ENCODE measurements around the gene NAT8L.

Gene NAT8L

GRCh38 chr4:2076908-2077536 is 17.9 kb downstream of the NAT8L start:
- no peak for DNase-seq

GRCh38 chr4:2077537-2078460 is 18.7 kb downstream of the NAT8L start:
- no peak for DNase-seq

- no peak for DNase-seq
These were observed 19.5 kb downstream of the NAT8L start for GRCh38 chr4:2078584-2078983.

- DNase-seq, result no peak
These were observed 19.9 kb downstream of the NAT8L start for GRCh38 chr4:2079006-2079405.

- DNase-seq, result peak; percentile 6
These were observed 20.8 kb downstream of the NAT8L start for GRCh38 chr4:2079926-2080325.

- DNase-seq, result peak; percentile 12
These were observed 21.5 kb downstream of the NAT8L start for GRCh38 chr4:2080429-2081300.

GRCh38 chr4:2081540-2081939 is 22.4 kb downstream of the NAT8L start:
- peak; percentile 3 for DNase-seq

- DNase-seq, result no peak
These were observed 23.0 kb downstream of the NAT8L start for GRCh38 chr4:2082118-2082517.

GRCh38 chr4:2082627-2083026 is 23.5 kb downstream of the NAT8L start:
- no peak for DNase-seq

GRCh38 chr4:2083116-2083825 is 24.1 kb downstream of the NAT8L start:
- DNase-seq, result peak; percentile 4

GRCh38 chr4:2083826-2084160 is 24.7 kb downstream of the NAT8L start:
- DNase-seq, result no peak

- DNase-seq, result no peak
These were observed 25.2 kb downstream of the NAT8L start for GRCh38 chr4:2084316-2084715.

GRCh38 chr4:2085496-2085901 is 26.4 kb downstream of the NAT8L start:
- DNase-seq, result no peak

GRCh38 chr4:2087170-2087569 is 28.0 kb downstream of the NAT8L start:
- DNase-seq, result no peak

GRCh38 chr4:2089222-2089621 is 30.1 kb downstream of the NAT8L start:
- DNase-seq, result no peak

GRCh38 chr4:2090642-2091041 is 31.5 kb downstream of the NAT8L start:
- no peak for DNase-seq

GRCh38 chr4:2091990-2092668 is 33.0 kb downstream of the NAT8L start:
- no peak for DNase-seq

- no peak for DNase-seq
These were observed 33.5 kb downstream of the NAT8L start for GRCh38 chr4:2092669-2093053.

- DNase-seq, result no peak
These were observed 34.1 kb downstream of the NAT8L start for GRCh38 chr4:2093265-2093664.

GRCh38 chr4:2094545-2094944 is 35.4 kb downstream of the NAT8L start:
- no peak for DNase-seq

- DNase-seq, result no peak
These were observed 36.3 kb downstream of the NAT8L start for GRCh38 chr4:2095236-2096072.

All from CD4-positive, alpha-beta T cell treated with Interleukin-15 for 1 hour (primary cell).